COLO829 (cell line): ENCODE data around the gene GRB7.

Source experiments
- DNase-seq: peaks from one replicate; pipeline ENCODE4 v3.0.0; 2012; ENCODE audit warnings: low spot score

The GRB7 gene

DNA sequence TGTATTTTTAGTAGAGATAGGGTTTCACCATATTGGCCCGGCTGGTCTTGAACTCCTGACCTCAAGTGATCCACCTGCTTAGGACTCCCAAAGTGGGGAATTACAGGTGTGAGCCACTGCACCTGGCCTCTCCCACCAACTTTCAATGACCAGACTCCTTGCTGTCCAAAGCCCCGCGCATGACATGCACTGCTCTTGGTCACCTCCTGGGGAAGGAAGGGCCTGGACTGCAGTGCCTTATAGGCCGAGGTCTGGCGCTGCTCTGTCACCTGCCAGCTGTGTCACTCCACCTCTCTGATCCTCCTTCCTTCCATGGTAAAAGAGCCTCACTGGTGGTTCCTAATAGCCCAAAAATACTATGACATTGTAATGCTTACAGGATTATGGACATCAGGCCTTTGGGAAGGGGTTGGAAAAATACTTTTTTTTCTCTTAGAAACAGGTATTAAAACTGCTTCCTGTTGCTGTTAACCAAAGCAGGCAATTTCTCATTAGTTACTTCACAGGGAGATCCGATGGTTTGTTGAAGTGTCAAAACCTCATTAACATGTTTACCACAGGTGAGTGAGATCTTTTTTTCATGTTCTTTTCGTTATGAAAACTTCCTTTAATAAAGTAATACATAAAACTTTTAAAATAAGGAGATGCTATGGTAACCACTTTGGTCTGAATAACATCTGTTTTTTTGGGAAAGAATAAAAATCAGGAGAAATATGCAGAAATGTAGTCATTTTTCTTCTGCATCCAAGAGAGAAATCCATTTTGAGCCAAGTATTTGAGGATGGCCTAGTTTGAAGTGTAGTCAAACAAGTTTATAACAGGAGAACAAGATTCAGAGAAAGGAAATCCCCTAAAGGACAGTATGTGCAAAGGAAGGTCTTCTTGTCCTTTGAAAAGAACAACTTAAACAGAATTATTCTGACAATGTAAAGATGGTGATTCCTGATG, 35.5 kb downstream of the GRB7 start:
- DNase-seq, result no peak

DNA sequence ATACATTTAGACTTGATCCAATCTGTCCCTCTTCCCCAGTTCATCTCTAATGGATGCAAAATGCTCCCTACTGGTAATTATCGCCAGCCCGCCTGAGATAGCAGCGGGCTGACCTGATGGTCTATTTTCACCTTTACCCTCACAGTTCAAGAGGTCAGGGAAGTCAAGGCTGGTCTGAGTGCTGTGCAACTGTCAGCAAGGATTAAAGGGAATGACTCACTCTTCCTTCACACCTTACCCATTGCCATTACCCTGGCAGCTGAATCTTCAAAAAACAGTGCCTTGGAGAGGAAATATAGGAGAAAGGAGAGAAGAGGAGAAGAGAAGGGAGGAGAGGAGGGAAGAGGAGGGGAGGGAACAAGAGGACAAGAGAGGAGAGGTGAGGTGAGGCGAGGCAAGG, 36.3 kb downstream of the GRB7 start:
- DNase-seq, result no peak

DNA sequence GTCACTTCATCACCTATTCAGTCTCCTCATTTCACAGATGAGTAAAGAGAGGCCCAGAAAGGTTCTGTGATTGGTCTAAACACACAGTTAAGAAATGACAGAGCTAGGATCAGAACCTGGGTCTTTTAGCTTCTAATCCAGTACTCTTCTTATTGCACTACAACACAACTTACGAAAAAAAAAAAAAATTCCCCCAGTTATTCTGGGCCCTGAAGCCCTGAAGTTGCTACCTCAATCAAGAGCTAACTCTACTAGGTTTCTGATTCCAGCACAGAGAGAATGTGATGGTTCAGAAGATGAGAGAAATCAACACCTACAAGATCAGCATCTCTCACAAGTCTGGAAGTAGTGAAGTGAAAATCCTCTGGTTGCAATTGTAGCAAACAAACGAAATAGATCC, 37.3 kb downstream of the GRB7 start:
- DNase-seq, result no peak

DNA sequence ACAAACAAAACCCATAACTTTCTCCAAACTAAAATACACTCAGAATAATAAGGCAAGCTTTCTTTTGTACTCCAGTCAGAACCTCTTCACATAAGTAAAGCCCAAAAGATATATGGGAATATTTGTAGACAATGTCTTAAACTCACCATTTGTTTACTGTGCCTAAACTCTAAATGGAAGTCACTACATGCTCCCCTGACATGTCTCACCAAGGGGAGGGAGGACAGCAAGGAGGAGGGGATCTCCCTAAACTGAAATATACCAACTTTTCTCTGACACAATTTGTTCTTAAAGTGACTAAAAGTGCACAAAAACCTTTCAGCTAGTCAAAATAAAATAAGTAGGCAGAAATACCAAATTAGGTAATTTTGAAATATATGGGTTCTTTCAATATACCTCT, 38.5 kb downstream of the GRB7 start:
- no peak for DNase-seq

DNA sequence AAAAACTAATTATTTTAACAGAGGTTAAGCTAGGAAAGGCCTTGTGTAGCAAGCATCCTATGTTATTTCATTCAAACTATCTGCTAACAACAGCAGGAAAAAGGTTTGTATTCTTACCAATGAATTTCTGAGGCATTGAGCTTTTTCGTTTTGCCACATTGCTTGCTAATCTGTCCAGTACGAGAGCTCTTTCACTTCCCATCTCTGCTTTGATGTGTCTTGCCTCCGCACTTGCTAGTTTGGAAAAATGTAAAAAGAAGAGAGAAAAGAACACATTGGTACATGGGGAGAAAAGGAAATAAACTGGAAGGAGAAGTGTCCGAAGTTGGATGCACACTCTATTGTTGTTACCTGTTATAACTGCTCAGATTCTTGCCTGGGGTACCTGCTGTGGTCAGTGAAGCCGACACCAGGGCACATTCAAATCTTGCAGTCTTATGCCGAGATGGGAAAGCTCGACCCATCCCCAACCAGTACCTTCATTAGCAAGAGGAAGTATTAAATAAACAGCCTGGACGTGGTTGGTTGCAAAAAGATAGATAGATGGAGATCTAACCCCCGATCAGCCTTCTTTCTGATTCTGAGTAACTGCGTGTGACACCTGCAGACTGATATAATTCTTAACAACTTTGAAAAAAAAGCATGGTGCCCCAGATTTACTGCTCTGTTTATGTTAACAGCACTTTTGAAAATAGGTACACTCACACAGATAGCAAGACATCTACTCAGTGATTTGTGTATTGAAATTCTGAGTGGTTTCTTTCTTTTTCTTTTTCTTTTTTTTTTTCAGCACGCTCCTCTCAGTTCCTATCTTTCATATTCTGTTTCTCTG, 40.0 kb downstream of the GRB7 start:
- no peak for DNase-seq

DNA sequence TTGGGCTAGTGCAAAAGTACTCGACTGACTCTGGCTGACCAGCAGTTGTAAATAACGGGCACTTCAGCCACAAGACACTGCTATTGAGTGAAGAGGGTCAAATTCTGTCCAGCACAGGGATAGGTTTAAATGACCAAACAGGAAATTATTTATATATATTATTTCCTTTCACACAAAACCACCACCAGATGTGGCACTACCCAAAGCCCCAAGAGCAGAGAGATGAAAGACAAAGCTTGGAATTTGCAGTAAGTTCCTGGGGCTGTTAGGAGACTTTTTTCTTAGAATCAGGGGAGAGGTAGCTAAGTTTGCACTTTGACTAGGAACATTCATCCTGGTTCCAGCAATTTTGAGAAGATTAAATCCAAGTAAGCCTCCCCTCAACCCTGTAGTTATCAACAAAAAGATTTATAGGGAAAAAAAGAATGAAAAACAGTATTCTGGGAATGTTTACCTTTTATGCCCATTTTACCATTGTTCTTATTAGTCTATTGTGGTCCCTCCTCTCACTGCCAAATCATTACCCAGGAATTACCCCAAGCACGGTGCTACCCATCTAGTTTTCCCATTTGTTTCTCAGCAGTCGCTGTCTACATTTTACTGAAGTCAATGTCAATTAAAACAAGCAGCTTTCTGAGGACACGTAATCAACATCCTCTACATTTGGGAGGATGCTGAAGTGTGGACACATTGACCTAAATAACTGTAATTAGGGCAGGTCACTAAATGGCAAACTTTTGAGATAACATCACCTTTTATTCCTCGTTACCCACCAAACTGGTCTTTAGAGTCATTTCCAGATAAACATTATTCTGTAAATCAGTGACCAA, 43.5 kb downstream of the GRB7 start:
- DNase-seq, result no peak

DNA sequence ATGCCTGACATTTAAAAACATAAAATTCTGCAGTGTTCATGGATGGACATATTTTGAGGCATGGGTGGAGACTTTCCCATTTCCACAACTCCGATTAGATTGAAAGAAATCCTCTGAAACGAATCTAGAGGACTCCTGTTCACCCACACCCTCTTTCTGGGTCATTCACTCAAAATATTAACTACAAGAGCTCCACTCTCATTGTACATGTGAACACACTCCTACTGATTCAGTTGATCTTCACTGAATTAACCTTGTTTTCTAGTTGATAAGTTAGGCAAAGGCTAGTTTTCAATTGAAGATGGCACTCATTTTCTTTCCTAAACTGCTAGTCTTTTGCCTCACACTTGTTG, 44.1 kb downstream of the GRB7 start:
- no peak for DNase-seq

DNA sequence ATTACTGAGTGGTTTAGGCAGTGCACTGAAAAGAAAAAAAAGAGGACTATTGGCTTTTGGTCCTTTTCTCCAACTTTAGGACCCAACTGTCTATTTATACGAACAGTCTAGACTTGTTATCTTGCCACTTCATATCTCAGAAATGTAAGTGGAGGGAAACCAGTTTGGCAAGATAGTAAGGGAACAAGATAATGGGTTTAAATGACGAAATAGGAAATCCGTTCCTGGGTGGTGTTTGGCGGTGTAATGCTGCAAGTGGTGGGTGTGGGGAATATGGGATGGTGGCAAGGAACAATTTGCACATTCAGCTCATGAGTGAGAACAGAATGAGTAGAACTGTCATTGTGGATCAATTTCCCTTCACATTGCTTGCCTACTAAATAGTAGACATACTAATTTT, 44.7 kb downstream of the GRB7 start:
- no peak for DNase-seq

DNA sequence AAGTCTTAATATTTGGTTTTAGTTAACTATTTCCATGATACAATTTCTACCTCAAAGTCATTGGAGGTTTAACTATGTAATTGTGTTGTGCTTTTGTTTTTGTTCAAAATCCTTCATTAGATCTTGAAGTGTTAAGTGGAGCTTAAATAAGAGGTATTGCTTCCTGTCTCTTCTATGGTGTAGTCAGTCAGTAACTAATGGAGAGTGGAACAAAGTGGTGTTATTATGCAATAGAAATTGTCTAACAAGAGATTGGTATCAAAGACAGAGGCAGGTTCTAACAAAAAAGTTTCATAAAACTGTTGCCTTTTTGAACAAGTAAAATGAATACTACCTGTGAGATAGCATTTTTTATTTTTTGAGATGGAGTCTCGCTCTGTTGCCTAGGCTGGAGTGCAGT, 45.2 kb downstream of the GRB7 start:
- no peak for DNase-seq

DNA sequence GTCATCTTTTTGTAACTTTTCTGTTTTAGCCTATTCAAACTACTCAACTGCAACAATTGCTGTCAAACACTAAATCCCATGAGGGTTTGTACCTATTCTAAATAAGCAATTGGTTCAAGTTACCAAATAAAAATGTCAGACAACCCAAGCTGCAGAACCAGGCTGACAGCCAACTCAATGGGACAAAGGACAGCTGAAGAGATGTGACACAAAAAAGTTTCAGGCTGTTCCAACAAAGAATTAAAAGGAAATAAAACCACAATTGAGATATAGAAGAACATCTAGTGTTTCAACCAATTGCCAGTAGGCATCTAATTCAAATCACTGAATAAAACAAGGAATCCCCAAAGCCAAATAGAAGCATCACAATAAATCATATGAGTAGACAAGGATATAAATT, 49.3 kb downstream of the GRB7 start:
- DNase-seq, result no peak

DNA sequence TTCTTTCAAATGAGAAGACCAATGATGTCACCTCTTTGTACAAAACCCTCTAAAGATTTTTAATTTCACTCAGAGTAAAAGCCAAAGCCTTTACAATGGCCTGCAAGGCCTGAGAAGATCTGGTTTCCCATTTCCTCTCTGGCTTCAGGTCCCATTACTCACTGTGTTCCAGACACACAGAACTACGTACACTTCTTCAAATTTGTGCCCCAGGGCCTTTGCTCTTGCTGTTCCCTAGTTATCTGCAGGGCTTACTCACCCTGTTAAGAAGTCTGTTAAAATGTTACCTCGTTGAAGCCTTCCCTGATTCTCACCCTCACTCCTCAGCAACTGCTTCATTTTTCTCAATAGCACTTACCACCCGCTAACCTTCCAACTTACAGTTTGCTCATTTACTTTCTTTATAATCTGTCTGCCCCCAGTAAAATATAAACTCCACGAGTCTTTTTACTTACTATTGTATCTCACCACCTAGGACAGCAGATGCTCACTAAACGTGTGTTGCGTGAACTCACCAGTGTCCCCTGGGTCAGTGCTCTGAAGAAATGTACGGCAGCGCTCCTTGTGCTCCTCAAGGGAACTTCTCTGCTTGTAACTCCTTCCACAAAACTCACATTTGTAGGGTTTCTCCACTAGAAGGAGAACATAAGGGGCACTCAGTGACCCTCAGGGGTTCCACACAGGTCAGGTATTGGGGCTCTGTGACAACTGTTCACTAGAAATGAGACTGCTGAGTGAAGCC, 50.2 kb downstream of the GRB7 start:
- DNase-seq, result no peak

DNA sequence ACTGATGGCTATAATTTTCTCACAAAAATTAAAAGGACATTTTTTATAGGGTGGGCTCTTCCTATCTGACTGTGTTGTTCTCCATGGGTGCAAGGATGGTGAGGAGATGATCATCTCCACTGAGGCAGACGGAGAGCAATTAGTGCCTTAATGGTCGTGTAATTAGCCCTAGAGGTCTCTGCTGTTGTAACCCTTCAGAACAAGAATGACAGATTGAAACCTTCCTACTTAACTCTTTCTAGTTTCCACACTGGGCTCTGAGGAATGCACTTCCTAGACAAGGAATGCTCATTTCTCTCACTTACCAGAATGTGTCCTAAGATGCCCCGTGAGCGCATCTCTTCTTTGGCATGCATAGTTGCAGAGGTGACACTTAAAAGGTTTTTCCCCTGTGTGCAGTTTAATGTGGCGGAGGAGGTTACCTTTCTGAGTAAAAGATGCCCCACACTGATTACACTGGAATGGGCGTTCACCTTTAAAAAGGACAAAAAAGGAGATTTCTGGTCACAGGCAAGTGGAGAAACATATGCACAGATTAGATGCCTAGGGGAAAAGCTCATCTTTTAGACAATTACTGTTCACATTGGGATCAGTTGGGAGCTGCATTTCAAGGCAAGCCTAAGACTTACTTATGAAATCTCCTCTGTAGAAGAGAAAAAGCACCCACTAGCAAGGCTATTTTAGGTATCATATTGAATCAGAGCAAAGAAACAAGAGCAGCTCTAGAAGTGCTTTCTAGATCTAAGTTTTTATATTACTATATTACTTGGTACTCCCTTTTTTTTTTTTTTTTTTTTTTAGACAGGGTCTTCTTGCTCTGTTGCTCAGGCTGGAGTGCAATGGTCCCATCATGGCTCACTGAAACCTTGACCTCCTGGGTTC, 53.6 kb downstream of the GRB7 start:
- no peak for DNase-seq

DNA sequence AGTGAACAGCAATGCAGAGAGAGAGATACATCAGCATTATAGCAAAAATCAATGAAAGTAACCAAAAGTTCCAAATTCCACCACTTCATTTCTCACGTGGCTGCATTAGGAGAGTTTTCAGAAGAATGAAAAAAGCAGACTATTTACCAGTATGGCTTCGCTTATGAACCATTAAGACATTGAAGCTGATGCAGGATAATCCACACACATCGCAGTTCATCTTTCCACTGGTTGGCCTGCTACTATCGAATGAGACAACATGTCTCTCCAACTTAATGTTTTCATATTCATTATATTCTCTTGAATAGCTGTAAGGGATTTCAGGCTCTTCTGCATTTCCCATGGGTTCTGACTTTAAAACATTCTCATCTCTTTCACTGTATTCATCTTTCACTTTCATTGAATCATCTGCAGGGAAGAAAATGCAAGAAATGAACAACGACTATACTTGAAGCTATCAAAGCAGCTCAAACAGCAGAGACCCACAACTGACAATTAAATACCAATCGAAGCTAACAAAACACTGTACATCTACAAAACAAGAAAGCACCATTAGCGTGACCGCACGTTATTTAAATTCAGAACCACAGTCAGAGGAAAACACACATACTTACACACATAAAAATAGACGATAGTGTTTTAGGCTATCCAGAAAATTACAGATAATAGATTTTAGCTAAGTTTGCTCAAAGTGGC, 54.9 kb downstream of the GRB7 start:
- DNase-seq, result no peak

DNA sequence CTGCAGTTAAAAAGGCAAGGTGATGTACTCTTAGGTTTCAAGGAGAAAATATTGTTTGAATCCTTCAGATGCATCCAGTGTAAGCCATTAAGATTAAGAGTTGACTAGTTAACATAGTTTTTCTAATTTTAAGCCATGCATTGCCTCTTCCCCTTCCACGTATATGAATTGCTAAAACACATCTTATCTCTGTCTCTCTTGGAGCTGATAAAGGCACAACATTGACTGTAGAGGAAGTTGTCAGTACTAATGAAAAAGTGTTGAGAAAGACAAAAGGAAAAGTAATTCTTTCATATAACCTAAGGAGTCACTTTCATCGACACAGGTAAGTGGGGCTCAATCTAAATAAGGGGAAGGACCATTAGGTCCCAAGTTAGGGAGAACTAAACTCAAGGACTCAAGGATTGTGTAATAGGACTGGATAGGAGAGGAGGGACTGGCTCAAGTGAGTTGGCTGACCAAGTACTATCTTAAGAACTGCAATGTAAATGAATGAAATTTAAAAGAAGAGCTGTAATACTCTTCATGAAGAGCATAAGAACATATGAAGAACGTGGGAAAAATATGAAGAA, 55.6 kb downstream of the GRB7 start:
- no peak for DNase-seq

DNA sequence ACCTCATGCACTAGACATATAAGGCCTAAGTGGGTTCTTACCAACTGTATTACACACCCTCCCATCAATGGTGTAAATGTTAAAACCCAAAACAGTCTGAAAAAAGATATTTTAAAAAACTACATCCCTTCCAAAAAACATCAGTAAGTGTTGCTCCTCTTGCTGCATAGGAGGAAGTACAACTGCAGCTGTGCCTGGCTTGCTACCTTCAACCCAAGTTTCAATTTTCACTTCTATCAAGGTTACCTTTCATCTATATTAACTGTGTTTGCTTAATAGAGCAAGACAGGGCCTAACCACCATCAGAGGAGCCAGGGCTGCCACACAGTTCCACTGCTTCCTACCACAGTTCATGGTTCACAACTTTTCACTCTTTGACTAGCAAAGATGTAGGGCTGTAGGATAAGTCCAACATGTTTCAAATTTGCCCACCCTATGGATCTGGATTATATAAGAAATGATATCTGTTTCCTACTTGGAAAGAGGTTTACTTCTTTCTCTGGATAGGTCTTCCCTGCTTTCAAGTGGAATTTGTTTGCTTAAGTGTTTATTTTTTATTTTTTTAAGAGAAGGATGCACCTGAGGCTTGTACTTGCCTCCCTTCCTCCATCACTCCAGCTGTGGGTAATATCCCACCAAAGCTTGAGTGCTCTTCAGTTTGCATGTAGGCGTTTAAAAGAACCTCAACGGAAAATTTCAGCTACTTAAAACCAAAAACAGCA, 56.7 kb downstream of the GRB7 start:
- DNase-seq, result no peak
